Activated CD4-positive, alpha-beta T cell treated with anti-CD3 and anti-CD28 coated beads, Interleukin-2, amount 50 U/mL, for 4 hours (primary cell): Measurements from ENCODE around the gene CEP95.

Experiments
- DNase-seq, 2 experiments: peaks; one replicate each; pipeline ENCODE4 v3.0.0-alpha.2; 2020

CEP95 gene

DNA sequence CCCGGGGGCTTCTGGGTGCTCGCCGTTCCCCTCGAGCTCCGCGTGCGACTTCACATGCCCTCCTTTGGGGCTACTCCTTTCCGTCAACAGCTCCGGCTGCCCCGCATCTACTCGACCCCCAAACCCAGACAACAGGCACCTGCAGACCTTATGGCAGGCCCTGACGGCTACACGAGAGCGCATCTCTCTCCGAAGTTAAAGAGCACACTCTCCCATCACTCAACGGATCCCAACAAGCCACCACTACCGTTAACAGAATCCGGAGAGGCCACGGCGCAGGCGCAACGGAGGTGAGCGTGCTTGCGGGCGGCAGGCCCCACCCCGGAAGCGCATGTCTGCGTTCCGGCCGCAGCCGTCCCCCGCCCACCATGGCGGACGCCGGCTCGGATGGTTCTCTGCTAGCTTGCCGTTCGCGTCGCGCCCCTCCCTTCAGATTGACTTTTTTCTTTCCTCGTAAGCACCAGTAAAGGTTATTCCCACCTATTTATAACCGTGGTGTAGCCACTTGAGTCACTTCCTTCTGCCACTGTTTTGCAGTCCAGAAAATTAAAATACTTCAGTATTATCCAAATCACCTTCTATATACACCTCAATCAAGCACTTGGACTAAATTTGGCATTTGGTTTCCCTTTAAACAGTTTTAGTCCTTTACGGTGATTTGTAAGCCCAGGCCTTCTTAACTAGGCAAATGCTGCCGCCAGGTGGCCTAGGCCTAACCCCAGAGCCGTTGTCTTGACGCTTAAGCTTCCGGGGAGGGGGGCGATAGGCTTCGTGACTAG is 9.8 kb upstream of the CEP95 start, which contains the start of gene POLG2:
Gene POLG2 (minus strand): TSS at position 269 of the 779 bp plus-strand sequence. CDS start 86 bp downstream, at position 183.
- DNase-seq: peak; percentile 92 to 93

DNA sequence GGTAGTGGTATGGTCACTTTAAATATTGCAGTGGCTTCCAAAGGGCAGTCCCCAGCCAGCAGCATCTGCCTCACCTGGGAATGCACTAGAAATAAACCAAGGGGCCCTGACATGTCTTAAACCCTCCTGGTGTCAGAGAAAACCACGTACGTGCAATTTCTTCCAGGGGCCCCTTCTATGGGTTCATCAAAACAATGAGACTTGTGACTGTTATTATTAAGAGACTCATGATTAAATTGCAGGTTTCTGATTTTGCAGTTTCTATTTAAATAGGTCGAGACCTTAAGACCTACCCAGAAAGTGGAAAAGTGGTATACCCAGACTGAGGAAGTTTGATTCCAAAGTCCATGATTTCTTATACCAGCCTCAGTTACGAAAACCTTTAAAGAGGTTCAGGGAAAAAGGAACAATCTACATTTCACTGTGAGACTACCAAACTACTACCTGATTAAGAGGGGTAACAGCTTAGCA is 9.2 kb upstream of the CEP95 start:
- no peak for DNase-seq

DNA sequence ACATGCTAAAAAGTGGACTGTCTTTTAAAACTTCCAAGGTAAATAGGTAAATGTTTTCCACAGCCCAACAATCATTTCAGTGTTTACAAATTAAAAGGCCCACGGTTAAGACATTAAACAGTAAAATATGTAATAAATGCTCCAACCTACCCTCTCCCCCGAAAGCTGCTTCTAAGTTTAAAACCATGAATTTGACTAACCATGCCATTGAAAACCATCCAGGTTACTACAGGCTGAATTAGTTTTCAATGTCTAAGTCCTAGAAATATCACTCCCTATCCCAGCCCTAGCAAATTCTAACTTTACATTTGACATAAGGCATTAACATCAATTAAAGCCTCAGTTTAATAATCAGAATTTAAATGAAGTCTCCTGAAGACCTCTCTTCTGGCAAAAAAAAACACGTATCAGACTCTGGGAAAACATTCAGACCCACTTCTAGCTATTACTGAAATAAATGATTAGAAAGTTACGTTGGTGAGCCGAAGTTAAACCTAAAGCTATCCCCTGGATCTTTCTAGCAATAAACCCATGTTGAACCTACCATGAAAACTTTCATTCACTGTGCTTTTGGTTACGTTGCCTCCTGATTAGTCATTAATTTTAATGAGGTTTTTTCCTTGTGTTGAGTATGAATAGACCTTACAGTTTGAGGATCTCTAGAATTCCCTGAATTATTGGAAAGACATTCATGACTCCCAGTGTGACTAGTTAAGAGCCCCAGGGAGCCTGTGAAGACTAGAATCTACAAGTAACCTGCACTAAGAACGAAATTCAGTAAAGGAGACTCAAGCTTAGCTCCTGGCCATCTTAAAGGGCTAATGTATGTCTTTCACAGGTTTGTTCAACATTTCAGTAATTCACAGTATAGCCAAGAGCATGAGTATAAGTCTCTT is 8.2 kb upstream of the CEP95 start:
- no peak for DNase-seq

DNA sequence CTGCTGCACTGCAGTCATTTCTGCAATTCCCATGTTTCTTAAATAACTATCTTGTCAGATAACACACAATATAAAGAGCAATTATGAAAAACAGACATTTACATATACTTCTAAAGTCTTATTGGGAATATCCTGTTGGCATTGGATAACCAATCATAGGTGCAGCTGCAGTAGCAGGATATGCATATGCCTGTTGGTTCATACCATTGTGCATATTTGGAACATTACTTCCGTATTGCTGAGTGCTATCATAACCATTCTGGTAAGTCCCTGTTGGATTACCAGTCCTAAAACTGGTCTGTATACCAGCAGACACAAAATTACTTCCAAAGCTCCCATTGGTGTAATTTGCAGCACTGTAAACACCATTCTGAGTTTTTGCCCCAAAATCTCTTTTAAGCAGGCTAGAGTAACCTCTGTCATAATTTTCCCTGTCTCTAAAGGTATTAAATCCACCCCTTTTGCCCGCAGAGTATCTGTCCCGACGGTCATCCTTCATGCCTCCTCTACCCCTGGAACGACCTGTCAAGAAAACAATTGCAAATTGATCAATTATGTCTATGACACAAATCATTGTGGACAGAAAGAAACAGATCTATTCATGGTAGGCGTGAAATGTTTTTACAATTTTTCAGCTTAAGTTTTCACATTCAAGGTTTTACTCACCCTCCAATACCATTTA is 6.8 kb upstream of the CEP95 start:
- DNase-seq: no peak

DNA sequence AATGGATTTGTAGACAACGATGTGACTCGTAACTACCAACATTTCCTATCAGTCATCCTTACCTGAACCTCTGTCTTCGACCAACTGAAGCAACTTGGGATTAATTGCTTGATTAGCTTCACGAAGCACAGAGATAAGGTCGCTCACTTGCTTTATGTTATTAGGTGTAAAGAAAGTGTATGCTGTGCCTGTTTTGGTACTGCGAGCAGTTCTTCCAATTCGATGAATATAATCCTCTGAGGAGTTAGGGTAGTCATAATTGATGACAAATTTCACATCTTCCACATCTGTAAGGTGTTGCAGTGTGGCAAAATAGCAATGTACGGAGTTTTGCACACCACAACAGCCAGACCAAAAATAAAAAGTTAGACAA is 6.3 kb upstream of the CEP95 start:
- no peak for DNase-seq

DNA sequence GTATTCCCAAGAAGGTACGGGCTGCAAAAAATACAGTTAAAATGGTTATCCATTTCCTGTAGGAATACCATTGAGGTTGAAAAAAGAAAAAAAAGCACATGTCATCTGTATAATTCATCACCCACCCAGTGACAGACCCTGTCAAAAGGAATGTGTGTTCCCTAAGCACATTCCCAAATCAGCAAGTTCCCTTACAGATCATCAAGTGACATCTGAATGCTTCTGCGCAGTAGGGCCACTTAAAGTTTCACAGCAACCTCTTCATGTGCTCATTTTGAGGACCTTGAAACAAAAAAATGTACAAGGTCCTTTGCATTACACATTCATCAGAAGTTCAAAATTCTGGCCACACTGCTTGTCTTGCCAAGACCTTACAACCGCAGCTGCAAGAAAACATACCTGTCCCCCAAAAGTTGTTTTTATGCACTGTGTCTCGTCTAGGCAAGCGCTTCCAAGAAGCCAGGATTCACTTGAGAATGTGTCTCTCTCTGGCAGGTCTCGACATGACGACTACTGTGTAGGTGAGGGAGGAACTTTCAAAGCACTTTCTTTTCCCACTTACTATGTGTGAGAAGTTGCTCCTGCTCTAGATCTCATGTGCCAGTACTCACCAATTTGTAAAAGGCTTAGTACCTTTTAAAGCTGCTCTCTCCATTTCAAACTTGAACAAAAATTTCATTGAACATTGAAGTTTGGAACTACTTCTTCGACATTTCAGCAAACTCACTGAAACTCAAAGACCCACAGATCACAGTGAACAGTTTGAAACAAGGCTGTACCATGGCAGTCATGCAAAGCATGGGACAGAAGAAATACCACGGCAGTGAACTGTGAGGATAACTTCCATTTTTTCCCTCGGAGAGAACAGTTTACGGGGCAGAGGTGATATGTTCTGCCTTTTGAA is 5.7 kb upstream of the CEP95 start:
- no peak for DNase-seq

DNA sequence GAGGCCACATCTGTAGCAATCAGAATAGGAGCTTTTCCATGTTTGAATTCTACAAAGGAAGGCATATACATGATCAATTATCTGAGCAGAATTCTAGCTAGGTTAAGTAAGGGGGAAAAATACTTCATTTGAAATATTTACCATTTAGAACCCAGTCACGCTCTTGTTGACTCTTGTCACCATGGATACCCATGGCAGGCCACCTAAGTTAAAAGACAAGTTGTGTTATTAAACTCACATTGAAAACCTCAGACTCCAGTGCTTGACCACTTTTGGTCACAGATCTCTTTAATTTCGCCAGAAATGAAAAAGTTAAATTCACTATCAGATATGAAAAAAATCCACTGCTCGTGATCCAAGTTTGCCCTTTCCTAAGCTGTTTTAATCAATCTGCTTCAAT is 4.8 kb upstream of the CEP95 start:
- no peak for DNase-seq

DNA sequence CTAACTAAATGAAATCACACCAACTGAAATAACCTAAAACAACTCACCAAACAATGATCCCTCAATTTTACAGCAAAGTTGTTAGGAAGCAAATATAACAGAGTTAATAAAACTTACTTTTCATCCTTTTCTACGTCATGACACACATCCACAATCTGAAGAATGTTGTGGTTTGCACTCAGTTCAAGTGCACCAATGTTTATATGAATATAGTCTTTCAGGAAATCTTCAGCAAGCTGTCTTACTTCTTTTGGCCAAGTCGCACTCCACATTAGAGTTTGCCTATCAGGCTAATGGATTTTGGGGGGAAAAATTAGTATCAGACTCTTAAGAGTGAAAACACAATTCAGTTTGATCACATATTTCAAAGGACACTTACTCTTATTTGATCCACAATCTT is 4.0 kb upstream of the CEP95 start:
- DNase-seq: no peak

DNA sequence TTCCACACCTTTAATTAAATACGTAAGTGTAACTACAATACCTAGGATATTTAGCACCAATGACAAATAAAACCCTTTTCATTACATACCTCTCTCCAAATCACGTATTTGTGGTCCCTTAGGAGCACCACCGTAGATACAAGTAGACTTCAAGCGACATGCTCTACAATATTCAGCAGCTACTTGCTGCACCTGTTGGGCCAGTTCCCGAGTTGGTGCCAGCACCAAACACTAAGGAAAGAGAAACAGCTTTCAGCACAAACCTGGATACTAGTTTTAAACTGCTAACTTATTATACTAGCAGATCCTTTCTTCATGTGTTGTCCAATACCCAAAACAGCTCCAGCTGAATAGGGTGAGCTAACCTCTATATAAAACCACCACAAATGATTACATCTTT is 3.4 kb upstream of the CEP95 start:
- no peak for DNase-seq

DNA sequence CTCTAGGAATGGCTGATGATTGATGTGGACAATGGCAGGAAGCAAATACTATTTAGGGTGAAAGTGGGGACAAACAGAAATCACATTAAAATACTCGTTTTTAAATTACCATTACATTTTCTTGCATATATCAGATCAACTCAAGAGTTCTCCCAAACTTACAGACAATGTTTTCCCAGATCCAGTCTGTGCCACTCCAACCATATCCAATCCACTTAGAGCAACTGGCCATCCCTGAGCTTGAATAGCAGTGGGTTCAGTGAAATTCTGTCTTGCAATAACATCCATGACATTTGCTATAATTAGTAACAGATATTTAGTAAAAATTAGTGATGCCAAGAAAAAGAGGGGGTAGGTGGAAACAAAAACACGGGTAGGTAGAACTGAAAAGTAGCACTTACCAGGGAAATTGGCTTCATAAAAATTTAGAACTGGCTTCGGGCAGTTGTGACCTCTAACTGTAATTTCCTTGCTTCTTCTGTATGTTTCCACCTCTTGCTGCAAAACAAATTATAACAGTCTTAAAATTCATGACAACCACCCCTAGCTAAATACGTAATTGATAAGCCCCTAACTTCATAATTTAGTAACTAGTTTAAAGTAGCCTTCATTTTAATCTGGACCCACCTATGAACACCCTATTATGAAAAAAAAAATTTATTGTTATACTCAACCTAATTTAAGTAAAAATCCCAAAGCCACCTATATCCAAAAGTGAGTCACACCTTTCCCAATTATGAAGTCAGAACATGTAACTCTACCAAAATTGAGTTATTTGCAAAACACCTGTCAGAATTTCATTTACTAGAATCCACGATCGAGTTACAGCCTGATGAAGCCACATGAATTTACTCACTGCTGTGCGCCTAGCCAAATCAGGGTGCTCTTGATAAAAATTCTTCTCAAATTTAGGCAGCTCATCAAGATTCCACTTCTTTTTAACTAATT is 2.7 kb upstream of the CEP95 start:
- DNase-seq: no peak

DNA sequence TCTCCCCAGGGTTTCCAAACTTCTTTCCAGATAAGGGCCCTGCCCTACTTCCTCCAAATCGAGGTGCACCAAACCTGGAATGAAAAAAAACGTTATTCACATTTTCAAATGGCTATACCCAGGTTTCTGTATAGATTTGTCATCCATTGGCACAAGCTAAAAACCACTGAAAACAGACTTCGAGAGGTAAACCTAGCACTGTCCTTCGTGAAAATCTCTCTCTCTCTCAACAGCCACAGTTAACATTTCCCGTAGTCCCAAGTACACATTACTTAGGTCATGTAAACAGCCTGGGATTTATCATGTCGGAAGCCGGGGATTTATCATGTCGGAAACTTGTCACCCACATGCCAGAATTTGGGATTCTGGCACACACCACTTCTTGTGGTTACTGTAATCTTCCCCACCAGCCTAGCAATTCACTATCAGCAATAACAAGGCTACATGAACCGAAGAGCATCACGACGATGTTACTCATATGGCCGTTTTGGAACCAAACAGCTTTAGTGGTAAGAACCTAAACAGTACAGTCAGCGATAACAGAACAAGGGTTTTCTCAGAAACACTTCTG is 1.9 kb upstream of the CEP95 start:
- no peak for DNase-seq

DNA sequence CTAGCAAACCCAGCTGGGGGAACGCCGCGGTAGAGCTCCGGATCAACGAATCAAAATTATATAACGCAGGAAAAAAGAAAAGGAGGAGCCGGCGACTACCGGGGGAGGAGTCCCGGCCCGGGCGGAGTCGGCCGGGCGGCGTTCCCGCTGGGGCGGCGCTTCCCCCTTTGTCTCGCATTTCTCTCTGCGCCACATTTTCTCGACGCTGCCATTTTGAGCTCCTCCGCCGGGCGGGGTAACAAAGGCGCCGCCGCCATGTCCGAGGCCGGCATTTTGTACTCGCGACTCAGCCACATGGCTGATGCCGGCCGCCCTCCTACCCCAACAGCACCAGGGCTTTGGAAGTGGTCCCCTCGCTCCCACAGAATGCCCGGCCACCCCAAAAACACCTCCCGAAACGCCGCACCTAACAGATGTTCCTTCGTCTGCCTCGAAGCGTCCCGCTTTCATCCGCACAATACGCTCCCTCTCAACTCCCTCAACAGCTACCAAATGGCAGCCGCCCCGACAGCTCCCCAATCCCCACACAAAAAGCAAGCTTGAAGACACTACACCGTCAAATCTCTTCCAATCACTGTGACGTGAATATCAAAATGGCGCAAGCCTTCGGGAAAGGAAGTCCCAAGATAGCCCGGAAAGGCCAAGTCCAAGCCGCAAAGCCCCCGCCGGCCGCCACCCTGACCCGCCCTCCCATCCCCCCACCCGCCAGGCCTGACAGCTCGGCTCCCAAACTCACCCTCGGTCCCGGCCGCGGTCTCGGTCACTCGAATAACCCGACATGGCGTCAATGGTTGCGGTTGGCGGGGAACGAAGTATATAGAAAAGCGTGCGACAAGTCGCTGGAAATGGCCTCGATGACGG is 1.2 kb upstream of the CEP95 start:
- peak; percentile 80 to 82 for DNase-seq

DNA sequence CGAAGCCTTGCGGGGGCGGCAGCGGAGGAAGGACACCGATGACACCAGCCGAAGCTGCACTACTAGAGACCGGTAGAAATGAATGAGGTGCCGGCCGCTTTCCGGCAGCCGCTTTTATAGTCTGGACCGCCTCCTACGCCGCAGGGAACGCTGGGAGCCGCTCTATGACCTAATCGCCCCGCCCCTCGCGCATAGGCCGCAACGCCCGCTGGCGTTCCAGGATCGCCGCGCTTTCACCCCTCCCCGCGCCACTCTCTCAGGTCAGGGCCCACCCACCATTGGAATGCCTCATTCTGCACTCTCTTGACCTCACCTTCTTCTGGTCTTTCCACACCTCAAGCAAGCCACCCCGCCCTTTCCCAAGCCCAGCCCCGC is 589 bp upstream of the CEP95 start, which contains the start of gene DDX5:
Gene DDX5 (minus strand): TSS at position 89 of the 375 bp plus-strand sequence. CDS start 170 bp downstream, outside the sequence.
- peak; percentile 97 to 98 for DNase-seq

DNA sequence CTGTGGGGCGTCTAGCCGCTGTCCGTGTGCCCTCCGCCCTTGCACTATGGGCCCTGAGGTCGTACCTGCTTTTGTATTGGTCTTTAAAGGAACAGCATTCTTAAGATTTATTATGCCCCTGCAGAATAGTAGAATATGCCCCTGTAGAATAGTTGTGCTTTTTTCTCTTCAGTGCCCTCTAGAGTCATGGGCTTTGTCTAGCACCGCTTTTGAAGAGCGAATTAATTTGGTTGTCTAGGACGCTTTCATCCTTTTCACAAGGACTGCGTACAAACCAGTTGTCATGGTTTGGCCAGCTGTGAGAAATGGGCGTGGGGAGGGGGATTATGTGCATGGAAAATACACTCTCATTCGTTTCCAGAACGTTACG is 621 bp downstream of the CEP95 start:
- peak; percentile 19 to 26 for DNase-seq

DNA sequence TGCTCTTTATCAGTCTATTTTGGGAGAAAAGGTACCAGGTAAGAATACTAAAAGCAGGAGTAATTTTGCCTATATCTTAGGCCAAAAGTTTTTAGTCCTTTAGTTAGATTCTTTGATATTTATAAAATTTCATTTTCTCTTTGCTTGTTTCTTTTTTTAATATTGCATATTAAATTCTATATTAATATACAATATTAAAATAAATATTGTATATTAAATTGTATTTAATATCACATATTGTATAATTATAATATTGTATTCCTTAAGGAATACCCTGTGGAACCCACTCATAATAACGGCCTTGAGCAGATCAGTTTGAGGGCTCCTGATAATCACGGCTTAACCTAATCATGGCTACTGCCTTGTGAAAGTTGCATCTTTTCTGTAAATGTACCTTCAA is 1.9 kb downstream of the CEP95 start:
- DNase-seq: no peak

DNA sequence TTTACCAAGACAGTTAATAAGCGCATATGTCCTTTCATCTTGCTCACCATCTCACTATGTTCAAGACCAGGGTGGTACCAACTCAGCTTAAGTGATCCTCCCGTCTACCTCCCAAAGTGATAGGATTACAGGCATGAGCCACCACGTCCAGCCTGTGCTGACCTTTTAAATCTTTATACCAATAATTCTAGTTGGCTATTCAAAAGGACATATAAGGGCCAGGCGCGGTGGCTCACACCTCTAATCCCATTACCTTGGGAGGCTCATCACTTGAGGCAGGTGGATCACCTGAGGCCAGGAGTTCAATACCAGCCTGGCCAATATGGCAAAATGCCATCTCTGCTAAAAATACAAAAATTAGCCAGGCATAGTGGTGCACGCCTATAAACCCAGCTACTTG is 2.4 kb downstream of the CEP95 start:
- no peak for DNase-seq

DNA sequence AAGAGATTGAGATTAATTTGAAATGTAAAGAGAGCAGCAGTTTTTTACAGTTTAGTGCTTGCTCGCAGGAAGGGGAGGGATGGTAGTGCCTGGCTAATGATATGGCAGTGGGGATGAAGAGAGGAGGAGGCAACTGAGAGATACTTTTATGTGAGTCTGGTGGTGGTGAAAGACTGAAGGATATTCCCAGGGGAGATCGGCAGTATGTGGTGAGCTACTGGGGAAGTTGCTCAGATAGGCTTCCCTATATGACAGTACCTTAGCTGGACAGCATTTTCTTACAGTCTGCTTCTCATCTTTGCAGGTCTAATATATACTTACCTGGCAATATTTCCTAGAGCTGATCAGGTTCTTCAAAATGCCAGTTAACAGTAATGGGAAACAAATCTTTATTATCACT is 8.6 kb downstream of the CEP95 start:
- no peak for DNase-seq

DNA sequence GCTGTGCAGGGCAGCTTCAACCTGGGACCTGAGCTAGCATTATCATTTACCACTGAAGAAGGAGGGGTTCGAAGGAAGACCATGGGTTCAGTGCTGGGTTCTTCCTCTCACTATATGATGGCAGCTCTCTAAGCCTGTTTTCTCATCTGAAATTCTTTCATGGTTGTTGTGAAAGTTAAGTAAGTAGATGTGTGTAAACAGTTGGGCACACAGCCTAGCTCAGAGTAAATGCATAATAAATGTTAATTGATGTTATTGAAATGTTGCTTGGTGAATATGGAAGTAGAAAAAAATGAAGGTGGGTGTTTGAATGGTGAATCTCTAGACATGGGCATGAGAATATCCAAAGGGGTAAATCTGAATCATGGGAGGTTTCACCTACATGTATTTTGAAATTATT is 9.1 kb downstream of the CEP95 start:
- no peak for DNase-seq

DNA sequence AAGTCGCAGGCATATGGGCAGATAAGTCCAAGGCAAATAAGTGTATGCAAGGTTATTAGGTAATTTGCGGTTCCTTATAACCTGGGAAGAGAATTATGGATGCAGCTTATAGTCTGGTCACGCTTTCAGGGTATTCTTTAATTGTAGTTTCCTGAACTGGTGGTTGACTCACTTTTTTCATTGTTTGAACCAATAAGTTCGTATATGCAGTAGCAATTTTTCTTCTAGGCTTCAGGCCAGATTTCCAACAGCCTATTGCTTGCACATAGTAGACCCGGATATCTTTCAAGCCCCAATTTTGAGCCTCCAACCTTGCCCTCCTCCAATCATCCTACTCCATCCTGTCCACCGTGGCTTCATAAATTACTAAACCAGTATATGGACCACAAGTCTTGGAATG is 12.8 kb downstream of the CEP95 start:
- DNase-seq: no peak

DNA sequence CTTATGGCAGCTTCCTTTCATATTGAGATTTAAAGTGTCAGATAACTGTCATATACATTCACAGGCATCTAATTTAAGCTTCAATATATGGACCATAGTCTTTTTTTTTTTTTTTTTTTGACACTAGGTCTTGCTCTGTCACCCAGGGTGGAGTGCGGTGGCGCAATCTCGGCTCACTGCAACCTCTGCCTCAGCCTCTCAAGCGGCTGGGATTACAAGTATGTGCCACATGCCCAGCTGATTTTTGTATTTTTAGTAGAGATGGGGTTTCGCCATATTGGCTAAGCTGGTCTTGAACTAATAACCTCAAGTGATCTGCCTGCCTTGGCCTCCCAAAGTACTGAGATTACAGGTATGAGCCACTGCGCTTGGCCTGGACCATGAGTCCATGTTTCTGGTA is 13.6 kb downstream of the CEP95 start:
- no peak for DNase-seq
